GM21526 (cell line): Measurements from ENCODE around the gene MYBPH.

Experiments used
- ATAC-seq: cut with Tn5 transposase; IDR thresholded peaks from one replicate; pipeline ENCODE4 v1.9.1; 2021; ENCODE audit warnings: moderate library complexity; ENCODE audit not compliant: unreplicated experiment, low FRiP score

The MYBPH gene

GRCh38 chr1:203201516-203202205 is 26.0 kb upstream of the MYBPH start:
- ATAC-seq: no peak

GRCh38 chr1:203200916-203201315 is 25.3 kb upstream of the MYBPH start:
- no peak for ATAC-seq

DNA sequence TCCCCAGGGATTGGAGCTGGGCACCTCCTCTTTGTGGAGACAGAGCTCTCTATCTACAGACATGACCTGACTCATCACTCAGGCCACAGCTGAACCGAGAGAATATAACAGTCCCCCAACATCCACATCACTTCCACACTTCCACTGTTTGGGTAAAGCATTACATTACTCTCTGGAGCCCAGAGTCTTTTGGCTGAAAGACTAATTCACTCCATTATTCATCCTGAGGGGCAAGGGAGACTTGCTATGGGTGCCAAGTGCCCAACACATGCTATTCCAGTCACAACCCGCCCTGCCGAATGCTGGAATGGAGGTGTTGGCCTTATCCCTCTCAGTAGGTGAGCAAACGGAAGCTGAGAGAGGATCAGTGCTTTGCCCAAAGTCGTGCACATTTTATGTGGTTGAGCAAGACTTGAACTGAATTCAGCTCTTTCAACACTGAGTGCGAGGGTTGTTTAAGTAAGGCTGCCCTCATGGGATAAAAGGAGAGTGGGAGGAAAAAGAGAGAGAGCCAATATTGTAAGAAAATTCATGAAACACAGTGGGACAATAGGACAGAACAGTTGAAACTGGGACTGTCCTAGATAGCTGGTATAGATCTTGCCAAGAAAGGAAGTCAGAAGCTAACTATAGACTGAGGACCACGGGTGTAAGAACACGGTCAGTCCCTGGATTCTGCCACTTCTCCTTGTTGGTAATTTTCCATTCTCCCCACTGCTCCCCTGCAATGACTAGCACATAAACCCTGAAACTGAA is 24.4 kb upstream of the MYBPH start:
- no peak for ATAC-seq

DNA sequence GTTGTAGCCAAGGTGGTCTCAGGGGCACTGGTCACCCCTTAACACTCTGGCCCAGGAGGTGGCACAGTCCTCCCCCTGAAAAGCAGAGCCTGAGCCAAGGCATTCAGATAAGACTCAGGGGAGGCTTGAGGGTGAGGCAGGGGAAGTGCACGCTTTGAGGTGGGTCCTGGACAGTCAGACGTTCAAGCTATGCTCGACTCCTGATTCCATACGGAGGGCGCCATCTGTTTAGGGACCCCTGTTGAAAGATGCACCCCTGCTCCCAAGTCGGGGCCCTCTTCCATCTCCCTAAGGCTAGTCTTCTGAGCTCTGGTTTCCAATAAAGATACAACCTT is 23.8 kb upstream of the MYBPH start:
- no peak for ATAC-seq

- no peak for ATAC-seq
Observed at GRCh38 chr1:203199002-203199401, 23.4 kb upstream of the MYBPH start.

- no peak for ATAC-seq
Observed at GRCh38 chr1:203197625-203198024, 22.0 kb upstream of the MYBPH start.

DNA sequence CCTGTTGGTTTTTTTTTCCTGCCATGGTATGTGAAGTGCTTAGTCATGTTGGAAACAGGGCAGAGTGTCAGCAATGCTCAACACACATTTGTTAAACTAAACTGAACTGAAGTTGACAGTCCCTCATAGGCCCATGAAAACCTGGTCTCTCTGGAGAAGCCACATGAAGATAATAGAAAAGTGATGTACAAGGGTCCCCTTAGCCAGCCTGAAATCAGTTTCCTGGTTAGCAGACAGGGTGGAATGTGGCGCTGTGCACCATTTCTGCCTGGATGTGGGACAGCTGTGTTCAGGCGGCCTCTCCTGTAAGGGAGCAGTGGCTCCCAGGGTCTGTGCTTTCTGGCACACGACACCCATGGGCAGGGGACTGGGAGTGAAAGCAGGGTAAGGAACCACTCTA is 20.7 kb upstream of the MYBPH start:
- no peak for ATAC-seq

DNA sequence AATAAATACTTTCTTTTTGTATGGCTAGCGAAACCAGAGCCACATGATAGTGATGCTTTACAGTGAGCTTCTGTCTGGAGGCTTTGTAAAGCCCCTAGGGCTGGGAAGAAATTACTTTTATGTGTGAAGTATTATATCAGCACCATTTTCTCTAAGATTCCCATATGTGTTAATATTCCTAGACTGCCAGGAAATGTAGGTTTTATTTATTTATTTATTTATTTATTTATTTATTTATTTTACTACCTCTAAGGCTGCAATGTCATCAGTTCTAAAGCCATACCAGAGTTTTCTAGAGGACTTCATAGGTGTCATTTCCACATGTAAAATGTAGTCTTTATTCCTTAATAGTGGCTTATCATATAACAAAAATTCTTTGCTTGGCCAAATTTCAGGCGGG is 15.3 kb upstream of the MYBPH start:
- no peak for ATAC-seq

DNA sequence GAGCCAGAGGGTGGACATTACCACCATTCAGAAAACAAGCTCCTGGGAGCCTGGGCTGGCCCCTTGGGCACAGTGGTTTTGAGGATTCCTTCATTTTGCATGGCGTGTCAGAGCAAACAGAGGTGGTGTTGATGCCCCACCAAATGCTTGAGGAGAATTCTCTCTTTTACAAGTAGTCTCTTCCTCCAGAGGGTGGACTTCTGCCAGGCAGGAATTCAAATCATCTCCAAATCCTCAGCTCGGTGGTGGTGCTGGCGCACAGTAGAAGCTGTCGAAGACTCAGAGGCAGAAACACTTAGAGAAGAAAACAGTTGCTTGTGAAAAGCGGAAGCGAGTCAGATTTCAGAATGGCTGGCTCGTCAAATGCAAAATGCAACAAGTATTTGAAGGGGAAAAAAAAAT is 14.3 kb upstream of the MYBPH start:
- ATAC-seq: no peak

DNA sequence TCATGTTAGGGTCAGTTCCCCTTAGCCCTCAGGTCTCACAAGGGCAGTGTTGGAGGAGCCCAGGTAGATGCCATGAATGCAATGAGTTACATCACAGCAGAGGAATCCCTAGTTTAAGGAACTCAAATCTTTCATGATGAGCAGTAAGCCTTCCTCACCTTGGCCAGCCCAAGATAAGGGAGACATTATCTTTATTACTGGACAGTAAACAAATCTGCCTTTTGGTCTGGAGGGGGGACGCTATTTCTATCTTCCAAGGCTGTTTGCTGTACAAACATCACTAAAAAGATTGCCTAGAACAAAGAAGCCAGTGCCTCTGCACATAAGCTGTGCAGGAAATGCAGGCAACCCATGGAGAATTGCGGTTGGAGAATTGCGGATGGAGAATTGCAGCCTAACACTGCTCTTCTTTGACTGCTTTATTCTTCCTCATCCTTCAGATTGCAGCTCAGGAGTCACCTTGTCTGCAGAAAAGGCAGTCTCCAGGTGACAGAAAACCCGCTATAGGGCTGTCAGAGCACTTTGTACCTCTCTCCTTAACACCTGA is 13.1 kb upstream of the MYBPH start:
- no peak for ATAC-seq

- ATAC-seq: no peak
Observed at GRCh38 chr1:203187689-203188264, 12.2 kb upstream of the MYBPH start.

GRCh38 chr1:203187304-203187685 is 11.7 kb upstream of the MYBPH start:
- no peak for ATAC-seq

GRCh38 chr1:203186446-203187303 is 11.0 kb upstream of the MYBPH start, which contains the start of gene CHI3L1:
CHI3L1 (minus strand) TSS chr1:203186704; CDS start chr1:203186623, 81 bp downstream.
- ATAC-seq: no peak

GRCh38 chr1:203186091-203186445 is 10.4 kb upstream of the MYBPH start:
- ATAC-seq: no peak

GRCh38 chr1:203185585-203185984 is 10.0 kb upstream of the MYBPH start:
- ATAC-seq: no peak

- no peak for ATAC-seq
Observed at GRCh38 chr1:203185061-203185461, 9.4 kb upstream of the MYBPH start.

- no peak for ATAC-seq
Observed at GRCh38 chr1:203184467-203184866, 8.8 kb upstream of the MYBPH start.

- no peak for ATAC-seq
Observed at GRCh38 chr1:203183828-203184227, 8.2 kb upstream of the MYBPH start.

GRCh38 chr1:203182387-203182953 is 6.8 kb upstream of the MYBPH start:
- ATAC-seq: no peak

GRCh38 chr1:203181586-203182386 is 6.2 kb upstream of the MYBPH start:
- no peak for ATAC-seq
